ENCODE results near the gene PIEZO2. TPM values are rescaled to one million over a fixed set of nuclear protein-coding genes. Genes with fewer than 3 reads are reported as not detected.

PIEZO2 gene
- total RNA-seq, 2 experiments from 2014 or later = not detected

Small RNA genes within 50 kb of the gene (microRNA-seq; reads per million reads assigned to microRNA genes)
- not detected for gene MIR6788 (ENCODE audit: borderline microRNAs expressed, borderline replicate concordance)

Measured in CD4-positive, alpha-beta T cell (primary cell).